ENCODE measurements around the gene POM121. TPM values are rescaled to one million over a fixed set of nuclear protein-coding genes. Genes with fewer than 3 reads are reported as not detected.
"Not testable (repeated sequence)": the region's sequence is repeated elsewhere in the genome, so short reads cannot be mapped to it uniquely, and the experiment has no call there.

POM121 gene
- polyA plus RNA-seq, 4 donors = 32.0 to 58.9 (median 44.9) TPM

- not testable (repeated sequence) for DNase-seq (ENCODE audit: low read depth in 4 of 4, low spot score in 2 of 4)
Observed at GRCh38 chr7:72990146-72990913, 65.4 kb downstream of the POM121 start.

- DNase-seq (ENCODE audit: low read depth in 4 of 4, low spot score in 2 of 4) = not testable (repeated sequence)
Observed at GRCh38 chr7:72995484-72995883, 70.6 kb downstream of the POM121 start.

GRCh38 chr7:72997447-72997846 lies 72.6 kb downstream of the POM121 start:
- DNase-seq (ENCODE audit: low read depth in 4 of 4, low spot score in 2 of 4) = not testable (repeated sequence)

- not testable (repeated sequence) for DNase-seq (ENCODE audit: low read depth in 4 of 4, low spot score in 2 of 4)
Observed at GRCh38 chr7:72997887-72998468, 73.1 kb downstream of the POM121 start.

Other genes with a start within 250 kb of the POM121 start
- 1 to 10 TPM; 2.5 to 8.1 (median 3.7) TPM for gene TYW1B, start 96.9 kb upstream of the POM121 start, polyA plus RNA-seq (ENCODE audit: insufficient read length in 4 of 4)
- 1 to 10 TPM in 2 of 4 donors, under 1 TPM in 2; 0.59 to 3.5 (median 1.6) TPM for gene TRIM74, start 44.4 kb downstream of the POM121 start, polyA plus RNA-seq (ENCODE audit: insufficient read length in 4 of 4)
- gene SPDYE8, start 104.7 kb downstream of the POM121 start, polyA plus RNA-seq (ENCODE audit: insufficient read length in 4 of 4) = 1 to 10 TPM in 1 of 4 donors, under 1 TPM in 3; 0.13 to 1.0 (median 0.60) TPM
- 1 to 10 TPM in 2 of 4 donors, under 1 TPM in 2; 0.13 to 1.3 (median 0.66) TPM for gene SPDYE11, start 132.8 kb downstream of the POM121 start, polyA plus RNA-seq (ENCODE audit: insufficient read length in 4 of 4)
- 1 to 10 TPM in 2 of 4 donors, under 1 TPM in 2; 0.13 to 1.2 (median 0.66) TPM for gene SPDYE9, start 160.9 kb downstream of the POM121 start, polyA plus RNA-seq (ENCODE audit: insufficient read length in 4 of 4)

Measured in left renal cortex interstitium (tissue), 4 donors.